HG03460 (cell line): ENCODE measurements around the gene TXNDC11.

Experiments used
- ATAC-seq: cut with Tn5 transposase; IDR thresholded peaks from one replicate; pipeline ENCODE4 v1.9.1; 2021; ENCODE audit not compliant: unreplicated experiment

TXNDC11 gene

DNA sequence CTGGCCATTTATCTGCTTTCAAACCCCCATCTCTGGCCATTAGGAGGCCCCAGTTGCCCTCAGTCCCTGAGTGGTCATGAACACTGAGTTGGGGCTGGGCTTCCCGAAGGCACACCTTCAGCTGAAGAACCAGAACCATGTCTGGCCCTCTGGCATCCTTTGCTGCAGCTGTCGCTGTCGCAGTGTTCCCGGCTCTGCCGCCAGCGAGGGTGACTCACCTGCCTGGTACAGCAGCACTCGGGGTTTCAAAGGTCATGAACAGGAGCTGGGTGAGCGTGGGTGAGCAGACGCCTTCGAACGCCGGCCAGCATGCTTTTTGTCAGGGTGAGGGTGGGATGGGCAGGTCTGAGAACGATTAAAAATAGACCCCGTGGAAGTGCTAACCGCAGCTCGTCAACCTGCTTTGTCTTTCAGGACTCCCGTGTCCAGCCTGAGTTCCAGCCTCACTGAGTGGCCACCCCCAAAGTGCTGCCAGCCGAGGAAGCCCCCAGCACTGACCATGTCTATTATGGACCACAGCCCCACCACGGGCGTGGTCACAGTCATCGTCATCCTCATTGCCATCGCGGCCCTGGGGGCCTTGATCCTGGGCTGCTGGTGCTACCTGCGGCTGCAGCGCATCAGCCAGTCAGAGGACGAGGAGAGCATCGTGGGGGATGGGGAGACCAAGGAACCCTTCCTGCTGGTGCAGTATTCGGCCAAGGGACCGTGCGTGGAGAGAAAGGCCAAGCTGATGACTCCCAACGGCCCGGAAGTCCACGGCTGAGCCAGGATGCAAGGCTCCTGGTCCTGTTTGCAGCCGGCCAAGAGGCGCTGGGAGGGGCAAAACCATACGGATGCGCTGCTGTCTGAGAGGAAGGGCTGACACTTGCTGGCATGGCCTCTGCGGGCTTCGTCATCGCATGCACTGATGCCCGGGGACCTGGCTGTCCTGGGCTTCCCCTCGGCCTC is 66.8 kb downstream of the TXNDC11 start:
- no peak for ATAC-seq

- no peak for ATAC-seq
Observed at GRCh38 chr16:11674818-11675560, 67.7 kb downstream of the TXNDC11 start.

- ATAC-seq = no peak
Observed at GRCh38 chr16:11674001-11674817, 68.4 kb downstream of the TXNDC11 start.

- no peak for ATAC-seq
Observed at GRCh38 chr16:11673091-11674000, 69.3 kb downstream of the TXNDC11 start.

DNA sequence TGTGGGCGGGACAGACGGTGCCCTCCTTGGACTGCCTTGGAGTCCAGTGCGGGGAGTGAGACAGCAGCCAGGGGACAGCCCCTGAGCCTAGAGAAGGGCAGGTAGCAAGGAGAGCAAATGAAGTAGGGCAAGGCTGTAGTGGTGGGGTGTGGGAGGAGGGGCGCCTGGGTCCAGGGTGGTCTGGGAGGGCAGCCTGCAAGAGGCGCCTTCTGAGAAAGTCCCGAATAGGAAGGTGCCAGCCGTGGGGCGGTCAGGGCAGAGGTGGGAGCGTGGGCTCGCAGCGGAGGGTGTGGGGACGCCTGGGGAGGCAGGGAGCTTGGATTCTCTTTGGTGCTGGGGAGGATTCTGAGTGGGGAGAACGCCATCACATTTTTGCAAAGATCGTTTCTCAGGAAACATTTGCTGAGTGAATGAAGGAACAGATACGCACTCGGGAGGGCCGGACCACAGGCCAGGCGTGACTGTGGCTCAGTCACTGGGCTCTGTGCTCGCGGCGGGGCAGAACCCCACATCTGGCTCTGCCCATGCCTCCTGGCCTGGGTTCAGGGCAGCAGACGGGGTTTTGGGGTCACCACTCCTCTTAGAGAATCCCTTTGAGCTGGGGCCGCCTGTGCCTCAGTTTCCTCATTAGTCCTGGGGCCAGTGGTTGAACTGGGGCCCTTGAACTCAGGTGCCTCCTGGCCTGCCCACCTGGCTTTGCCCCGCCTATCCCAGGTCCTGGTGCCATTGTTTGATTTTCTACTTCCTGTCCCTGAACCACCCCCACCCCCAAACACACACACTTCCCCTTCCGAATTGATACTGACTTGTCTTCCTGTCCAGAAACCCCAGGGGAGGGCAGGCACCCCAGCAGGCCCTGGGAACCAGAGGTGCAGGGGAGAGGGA is 70.2 kb downstream of the TXNDC11 start:
- no peak for ATAC-seq

- ATAC-seq = no peak
Observed at GRCh38 chr16:11671676-11672075, 71.0 kb downstream of the TXNDC11 start.

DNA sequence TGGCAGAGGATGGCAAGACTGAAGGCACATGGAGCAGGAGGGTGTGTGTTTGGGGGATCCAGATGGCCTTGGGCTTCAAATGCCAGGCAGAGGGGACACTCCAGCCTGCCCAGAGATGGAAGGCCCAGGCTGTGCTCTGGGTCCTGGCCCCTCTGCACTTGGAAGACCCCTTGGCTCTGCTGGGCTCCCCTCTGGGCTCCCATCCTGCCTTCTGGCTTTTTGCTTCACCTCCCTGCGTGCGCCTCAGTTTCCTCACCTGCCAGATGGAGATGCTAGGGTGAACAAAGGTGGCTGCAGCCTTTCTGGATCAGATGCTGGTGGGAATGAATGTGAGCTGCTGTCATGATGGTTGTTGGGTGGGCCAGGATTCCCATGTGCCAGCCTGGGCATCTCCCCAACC is 71.4 kb downstream of the TXNDC11 start:
- no peak for ATAC-seq

- peak; percentile 33 for ATAC-seq
Observed at GRCh38 chr16:11670171-11671131, 72.2 kb downstream of the TXNDC11 start.

DNA sequence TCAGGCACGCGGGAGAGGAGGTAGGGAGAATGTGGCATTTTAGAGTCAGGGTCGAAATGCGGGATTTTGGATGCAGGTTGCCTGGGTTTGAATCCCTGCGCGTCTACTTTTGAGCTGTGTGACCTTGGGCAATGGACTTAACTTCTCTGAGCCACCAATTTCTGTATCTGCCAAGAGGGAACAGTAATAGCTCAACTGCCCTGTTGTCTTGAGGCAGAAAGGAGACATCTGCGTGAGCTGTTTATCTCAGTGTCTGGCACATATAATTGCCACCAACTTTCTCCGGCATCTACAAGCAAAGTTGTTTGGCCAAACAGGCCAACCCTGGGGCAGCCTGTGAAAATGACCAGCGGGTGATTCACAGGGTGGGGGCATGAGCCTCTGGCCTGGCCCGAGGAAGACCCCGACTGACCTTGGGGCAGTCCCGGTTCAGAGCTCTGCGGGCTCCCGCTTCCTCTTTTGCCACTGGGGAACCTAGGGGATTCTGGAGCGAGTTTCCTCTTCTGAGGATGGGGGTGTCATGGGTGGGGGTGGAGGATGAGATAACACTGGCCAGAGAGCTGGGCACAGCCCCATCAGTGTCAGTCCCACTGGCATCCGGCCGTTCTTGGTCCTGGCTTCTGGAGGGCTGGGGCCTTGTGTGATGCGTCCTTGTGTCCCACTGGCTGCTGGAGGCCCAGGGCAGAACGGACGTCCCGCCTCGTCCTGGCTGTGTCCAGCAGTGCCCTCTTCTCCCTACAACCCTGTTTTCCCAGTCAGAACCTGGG is 73.1 kb downstream of the TXNDC11 start:
- ATAC-seq = no peak

DNA sequence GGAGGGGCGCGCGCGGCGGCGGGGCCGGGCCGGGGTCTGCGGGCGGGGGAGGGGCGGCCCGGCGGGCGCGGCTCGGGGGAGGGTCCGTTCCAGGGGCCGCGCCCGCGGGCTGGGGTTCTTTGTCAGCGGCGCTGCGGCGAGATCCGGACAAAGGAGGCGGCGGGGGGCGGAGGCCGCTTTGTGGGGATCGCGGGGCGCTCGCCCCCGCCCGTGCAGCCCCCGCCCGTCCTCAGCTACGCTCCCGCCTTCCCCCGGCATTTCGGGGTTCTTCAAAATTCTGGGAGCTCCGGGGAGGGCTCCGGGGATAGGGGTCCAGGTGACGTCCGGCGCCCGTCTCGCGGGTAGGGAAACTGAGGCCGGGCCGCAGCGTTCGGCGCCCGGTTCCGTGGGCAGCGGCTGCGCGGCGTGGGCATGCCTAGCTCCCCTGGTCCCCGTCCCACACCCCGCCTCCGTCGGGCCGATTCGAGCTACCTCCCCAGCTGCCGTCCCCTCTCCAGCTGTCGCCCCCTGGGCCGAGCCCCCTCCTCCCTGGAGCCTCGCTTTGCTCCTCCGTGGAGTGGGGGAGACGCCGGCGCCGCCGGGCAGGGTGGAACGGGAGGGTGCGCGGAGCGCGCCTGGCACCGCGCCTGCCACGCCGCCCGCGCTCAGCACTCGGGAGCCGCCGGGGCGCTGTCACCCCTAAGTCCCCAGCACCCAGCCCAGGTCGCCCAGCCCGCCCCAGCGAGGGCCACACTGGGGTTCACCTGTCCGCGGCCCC is 73.9 kb downstream of the TXNDC11 start:
- no peak for ATAC-seq

GRCh38 chr16:11667824-11668622 is 74.6 kb downstream of the TXNDC11 start, which contains the start of gene SNN:
Gene SNN, plus strand, starts transcription at chr16:11668455. Its CDS starts 7,605 bp downstream, at chr16:11676060.
- peak; percentile 56 for ATAC-seq

- ATAC-seq = no peak
Observed at GRCh38 chr16:11667221-11667823, 75.3 kb downstream of the TXNDC11 start.

GRCh38 chr16:11666103-11667055 is 76.3 kb downstream of the TXNDC11 start:
- no peak for ATAC-seq

- no peak for ATAC-seq
Observed at GRCh38 chr16:11665071-11665491, 77.6 kb downstream of the TXNDC11 start.
